GM19239 (cell line): ENCODE measurements around the gene CLCN7.

Experiments used
- DNase-seq: peaks from one replicate; pipeline ENCODE4 v3.0.0; 2011; ENCODE audit warnings: low spot score; ENCODE audit not compliant: insufficient read length
- FAIRE-seq: peaks from 2 replicates; lab custom pipeline; 2011; peaks lifted over from hg19 to GRCh38; lab: Jason Lieb, UNC

Gene CLCN7

GRCh38 chr16:1433756-1434155 lies 41.1 kb downstream of the CLCN7 start:
- FAIRE-seq (no peak), DNase-seq (no peak)

- FAIRE-seq = no peak
- no peak for DNase-seq
Observed at GRCh38 chr16:1433263-1433560, 41.6 kb downstream of the CLCN7 start.

- DNase-seq = no peak
- FAIRE-seq = no peak
Observed at GRCh38 chr16:1432388-1433262, 42.2 kb downstream of the CLCN7 start.

GRCh38 chr16:1431497-1432270 lies 43.1 kb downstream of the CLCN7 start:
- DNase-seq (no peak), FAIRE-seq (no peak)

- FAIRE-seq = no peak
- no peak for DNase-seq
Observed at GRCh38 chr16:1430759-1431496, 43.9 kb downstream of the CLCN7 start, which contains the start of gene PERCC1. TSS of gene PERCC1 (plus strand) at chr16:1431078. CDS start at chr16:1432594, 1,516 bp downstream.

- DNase-seq = no peak
- no peak for FAIRE-seq
Observed at GRCh38 chr16:1430214-1430758, 44.5 kb downstream of the CLCN7 start.

- DNase-seq = no peak
- FAIRE-seq = no peak
Observed at GRCh38 chr16:1429631-1430030, 45.2 kb downstream of the CLCN7 start.

GRCh38 chr16:1429012-1429411 lies 45.8 kb downstream of the CLCN7 start:
- FAIRE-seq (no peak), DNase-seq (no peak)

- DNase-seq = peak; percentile 79
- FAIRE-seq = no peak
Observed at GRCh38 chr16:1428511-1428910, 46.3 kb downstream of the CLCN7 start.

GRCh38 chr16:1427473-1428461 lies 47.1 kb downstream of the CLCN7 start:
- DNase-seq (no peak), FAIRE-seq (no peak)

- FAIRE-seq = no peak
Observed at GRCh38 chr16:1426734-1427471, 47.9 kb downstream of the CLCN7 start.

GRCh38 chr16:1425616-1426370 lies 49.0 kb downstream of the CLCN7 start:
- no peak for DNase-seq
- FAIRE-seq = no peak

More at GRCh38 chr16:1426734-1427471, 47.9 kb downstream of the CLCN7 start:
- DNase-seq = no peak

- FAIRE-seq (no peak), DNase-seq (no peak)
Observed at GRCh38 chr16:1424028-1424427, 50.8 kb downstream of the CLCN7 start.

- FAIRE-seq = no peak
- no peak for DNase-seq
Observed at GRCh38 chr16:1422076-1422475, 52.8 kb downstream of the CLCN7 start.

GRCh38 chr16:1420111-1420539 lies 54.7 kb downstream of the CLCN7 start:
- no peak for DNase-seq
- FAIRE-seq = no peak

- DNase-seq = no peak
- FAIRE-seq = no peak
Observed at GRCh38 chr16:1416521-1416941, 58.3 kb downstream of the CLCN7 start.

GRCh38 chr16:1414532-1415260 lies 60.1 kb downstream of the CLCN7 start, which contains the start of gene UNKL:
TSS of gene UNKL (minus strand) at chr16:1414704. CDS start at chr16:1414691, 13 bp downstream.
- FAIRE-seq = no peak

More at GRCh38 chr16:1414532-1415260, 60.1 kb downstream of the CLCN7 start, which contains the start of gene UNKL:
- peak; percentile 96 for DNase-seq
